RPMI7951 (cell line): Measurements from ENCODE around the gene MXRA5. TPM values are rescaled to one million over a fixed set of nuclear protein-coding genes. Genes with fewer than 3 reads are reported as not detected.

ENCODE experiments used
- DNase-seq: peaks from one replicate; pipeline ENCODE4 v3.0.0-alpha.2; 2012; ENCODE audit warnings: low read depth
- total RNA-seq: library from RNA; depleted of rRNA; stranded (reverse); fragments of >200 nt; shearing (Covaris generic); gene quantifications from 2 replicates; pipeline ENCODE4 v1.2.3, GENCODE V29; 2014

MXRA5 gene
- total RNA-seq, 1 experiment from 2014 or later = 12.7 TPM

DNA sequence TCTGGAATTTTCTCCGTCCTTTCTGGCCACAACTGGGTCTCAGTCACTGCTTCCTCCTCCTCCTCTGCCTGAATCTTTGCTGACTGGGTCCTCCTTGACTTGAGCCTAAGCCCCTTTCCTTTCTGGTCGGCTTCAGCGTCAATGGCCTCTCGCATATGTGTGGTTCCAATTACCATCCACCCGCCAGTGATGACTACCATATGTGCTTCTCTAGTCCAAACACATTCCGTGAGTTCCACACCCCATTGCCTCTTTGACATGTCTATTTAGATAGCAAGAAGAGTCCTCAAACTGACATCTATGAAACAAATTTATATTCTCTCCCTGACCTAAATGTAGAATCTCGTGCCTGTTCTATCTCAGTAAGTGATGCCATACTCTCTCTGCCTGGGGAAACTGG, 19.8 kb downstream of the MXRA5 start:
- peak; percentile 77 for DNase-seq

- DNase-seq = peak; percentile 65
These were observed 25.9 kb downstream of the MXRA5 start for GRCh38 chrX:3320471-3321046.

GRCh38 chrX:3317191-3317718, 29.2 kb downstream of the MXRA5 start:
- no peak for DNase-seq

- DNase-seq = no peak
These were observed 34.3 kb downstream of the MXRA5 start for GRCh38 chrX:3312109-3312508.

DNA sequence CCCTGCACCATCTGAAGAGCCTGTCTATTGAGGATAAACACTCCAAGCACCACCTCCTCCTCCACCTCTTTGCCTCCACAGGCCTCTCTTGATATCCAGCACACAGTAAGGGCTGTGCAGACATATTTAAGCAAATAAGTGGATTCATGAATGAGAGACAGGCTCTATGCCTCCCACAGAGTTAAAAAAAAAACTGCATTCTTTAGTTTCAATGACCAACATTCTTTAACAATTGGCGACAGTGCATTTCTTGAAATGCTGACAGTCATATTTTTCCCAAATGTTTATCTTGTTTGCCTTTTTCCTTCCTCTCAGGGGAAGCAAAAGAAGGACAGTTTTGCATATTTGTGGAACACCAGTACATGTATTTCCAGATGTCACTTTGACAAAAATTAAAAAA, 38.6 kb downstream of the MXRA5 start:
- DNase-seq = peak; percentile 13

GRCh38 chrX:3299636-3300035, 46.8 kb downstream of the MXRA5 start:
- DNase-seq = peak; percentile 48

DNA sequence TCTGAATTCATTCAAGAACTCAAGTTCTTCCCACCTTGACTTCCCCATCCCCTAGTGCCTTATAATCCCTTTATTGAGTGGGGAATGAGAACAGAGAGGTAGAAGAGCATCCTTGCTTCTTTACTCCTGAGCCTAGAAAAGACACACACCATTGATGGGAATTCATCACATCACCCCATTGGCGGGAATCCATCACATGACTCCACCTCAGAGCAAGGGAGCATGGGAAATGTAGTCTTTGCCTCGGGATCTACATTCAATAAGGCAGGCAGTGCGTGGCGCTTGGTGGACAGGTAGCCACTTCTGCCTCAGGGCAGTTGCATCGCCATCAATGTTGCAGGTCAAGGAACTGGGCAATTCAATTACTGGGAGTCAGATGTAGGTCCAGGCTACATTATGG, 50.7 kb downstream of the MXRA5 start:
- DNase-seq = peak; percentile 40

GRCh38 chrX:3293251-3293650, 53.2 kb downstream of the MXRA5 start:
- peak; percentile 33 for DNase-seq

GRCh38 chrX:3290561-3290960, 55.9 kb downstream of the MXRA5 start:
- DNase-seq = peak; percentile 59

GRCh38 chrX:3286196-3286945, 60.1 kb downstream of the MXRA5 start:
- peak; percentile 94 for DNase-seq

DNA sequence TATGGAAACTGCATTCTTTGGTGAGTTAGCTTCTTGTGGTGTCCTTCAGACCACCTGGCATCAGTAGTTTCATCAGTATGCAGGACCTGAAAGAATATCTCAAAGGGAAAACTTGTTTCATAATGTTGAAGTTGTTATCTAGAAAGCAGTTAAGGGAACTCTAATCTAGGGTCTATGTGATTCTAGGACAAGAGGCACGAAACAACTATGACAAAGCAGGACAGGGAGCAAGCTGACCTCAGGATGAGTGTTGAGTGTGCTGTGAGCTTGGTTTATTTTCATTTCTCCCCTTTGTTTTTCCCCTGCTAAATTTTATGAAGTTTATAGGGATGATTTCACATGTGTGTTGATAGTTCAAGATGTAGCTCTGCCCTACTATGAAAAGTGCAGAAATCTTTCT, 65.7 kb downstream of the MXRA5 start:
- DNase-seq = no peak

DNA sequence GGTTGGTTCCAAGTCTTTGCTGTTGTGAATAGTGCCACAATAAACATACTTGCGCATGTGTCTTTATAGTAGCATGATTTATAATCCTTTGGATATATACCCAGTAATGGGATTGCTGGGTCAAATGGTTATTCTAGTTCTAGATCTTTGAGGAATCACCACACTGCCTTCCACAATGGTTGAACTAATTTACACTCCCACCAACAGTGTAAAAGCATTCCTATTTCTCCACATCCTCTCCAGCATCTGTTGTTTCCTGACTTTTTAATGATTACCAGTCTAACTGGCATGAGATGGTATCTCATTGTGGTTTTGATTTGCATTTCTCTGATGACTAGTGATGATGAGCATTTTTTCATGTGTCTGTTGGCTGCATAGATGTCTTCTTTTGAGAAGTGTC, 72.8 kb downstream of the MXRA5 start:
- peak; percentile 58 for DNase-seq

GRCh38 chrX:3271834-3272186, 74.6 kb downstream of the MXRA5 start:
- peak; percentile 92 for DNase-seq

GRCh38 chrX:3271183-3271833, 75.1 kb downstream of the MXRA5 start:
- DNase-seq = no peak

DNA sequence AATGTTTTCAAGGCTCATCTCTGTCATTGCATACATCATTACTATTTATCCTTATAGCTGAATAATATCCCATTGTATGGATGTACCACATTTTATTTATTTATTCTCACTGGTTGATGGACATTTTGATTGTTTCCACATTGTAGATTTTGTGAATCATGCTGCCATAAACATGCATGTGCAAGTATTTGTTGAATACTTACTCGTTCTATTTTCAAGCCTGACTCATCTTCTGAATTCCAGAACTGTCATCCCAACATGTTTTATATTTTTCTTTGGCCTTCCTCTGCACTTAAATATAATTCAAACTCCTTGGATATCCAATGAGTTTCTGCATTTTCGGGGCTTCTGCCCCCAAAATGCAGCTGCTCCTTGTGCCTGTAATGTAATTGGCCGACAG, 77.6 kb downstream of the MXRA5 start:
- peak; percentile 52 for DNase-seq

DNA sequence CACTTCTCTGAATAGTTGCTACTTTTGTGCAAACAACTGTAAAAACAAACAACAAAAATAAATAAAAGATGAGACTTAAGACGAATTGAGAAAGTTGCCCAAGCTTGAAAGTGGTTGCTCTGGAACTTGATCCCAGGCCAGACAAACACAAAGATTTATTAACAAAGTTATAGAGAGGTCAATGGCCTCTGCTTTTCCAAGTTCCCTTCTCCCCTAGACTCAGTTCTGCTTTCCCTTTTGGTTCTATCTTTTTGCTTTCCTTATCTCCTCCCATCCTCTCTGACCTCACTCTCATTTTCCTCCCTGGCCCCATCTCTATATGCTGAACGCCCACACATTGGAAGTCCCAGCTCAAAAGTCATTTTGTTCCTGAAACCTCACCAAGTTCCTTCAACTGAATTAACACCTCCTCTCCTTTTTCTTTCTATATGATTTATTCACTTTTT, 82.7 kb downstream of the MXRA5 start:
- DNase-seq = peak; percentile 67

GRCh38 chrX:3262901-3263300, 83.6 kb downstream of the MXRA5 start:
- peak; percentile 93 for DNase-seq
